Pancreas (tissue), 10 donors: Measurements from ENCODE around the gene RASAL2. TPM values are rescaled to one million over a fixed set of nuclear protein-coding genes. Genes with fewer than 3 reads are reported as not detected.

Source experiments
- ATAC-seq, 4 donors: fragments of 200-7000 bp; cut with Tn5 transposase; one replicate each; pipeline versions ENCODE4 v1.8.0 to v1.9.1; 2020; ENCODE audit warnings: mild to moderate bottlenecking in 4 of 4, moderate library complexity in 4 of 4
- DNase-seq, 6 donors: peaks; one replicate each; pipeline ENCODE4 v3.0.0-alpha.2; 2020
- FAIRE-seq: peaks from 2 replicates; lab custom pipeline; 2012; peaks lifted over from hg19 to GRCh38; lab: Jason Lieb, UNC
- H3K27ac ChIP-seq, 4 donors: fragments of 200-600 bp; sonication (generic); 1 replicate in 3 of 4; 2 replicates in 1 of 4; pipeline versions ENCODE4 v1.5.0 to v1.8.0; 2020
- H3K27me3 ChIP-seq, 4 donors: fragments of 200-600 bp; one replicate each; pipeline ENCODE4 v1.8.0; 2021
- H3K36me3 ChIP-seq, 3 donors: fragments of 200-600 bp; sonication (generic) in 1 of 3; one replicate each; pipeline versions ENCODE4 v1.5.0 to v1.8.0; 2020 to 2021
- H3K4me1 ChIP-seq, 3 donors: fragments of 200-600 bp; one replicate each; pipeline ENCODE4 v1.8.0; 2021
- H3K4me3 ChIP-seq, 4 donors: fragments of 200-600 bp; sonication (generic) in 2 of 4; one replicate each; pipeline versions ENCODE4 v1.5.0 to v1.8.0; 2020 to 2021
- H3K9me3 ChIP-seq, 4 donors: fragments of 200-600 bp; one replicate each; pipeline ENCODE4 v1.8.0; 2021
- WGBS, 2 donors: extraction: QIAGEN DNeasy Blood & Tissue Kit; methylation state at CpG; one replicate each; pipeline ENCODE4 v1.1.7; 2013; 5-methylcytosine and 5-hydroxymethylcytosine counted together
- intact Hi-C, 3 donors: fragments of 100-400 bp; cut with DNase I; formaldehyde crosslinking; loops; one replicate each; pipeline versions ENCODE4 v1.11.1 to v1.14.2; 2022
- polyA plus RNA-seq, 2 donors: library from polyadenylated mRNA; stranded (reverse); fragments of 200-250 nt; gene quantifications; one replicate each; pipeline ENCODE4 v1.2.3, GENCODE V29; 2013
- total RNA-seq, 6 donors: library from RNA; stranded (reverse); fragmentation: NEBNext Ultra II Directional in 4 of 6; extraction: Animal tissue kit (Norgen Biotek cat#: 25700) in 4 of 6; gene quantifications; one replicate each; pipeline versions ENCODE4 v1.2.1 to v1.2.4, GENCODE V29; 2021 to 2023
- TF ChIP-seq, protein P1 (sequence below), 4 donors: fragments of 200-600 bp; sonication (generic) in 3 of 4; IDR thresholded peaks; one replicate each; pipeline versions ENCODE4 v1.5.0 to v1.8.0; 2021; ENCODE audit warnings: antibody characterized with exemption in 4 of 4
- donor health status: healthy with polysubstance abuse.
- donor health status: DM: no; HTN: no; CAD: no; lungs with moderate emphysema.
- donor health status: DM: no; HTN: no; CAD: no.
- donor health status: control.
- donor health status: control.
- donor health status: Bipolar disorder and iron deficiency.
- donor health status: DM: yes; HTN: yes; CAD: no.
- donor health status: DM: no; HTN: no; CAD: no.
- donor health status: DM: no; HTN: no; CAD: no.
- donor health status: DM: yes; HTN: yes; CAD: no.

Gene RASAL2
- total and polyA plus RNA-seq, 8 donors, result 2.5 to 12.9 (median 4.9) TPM

DNA sequence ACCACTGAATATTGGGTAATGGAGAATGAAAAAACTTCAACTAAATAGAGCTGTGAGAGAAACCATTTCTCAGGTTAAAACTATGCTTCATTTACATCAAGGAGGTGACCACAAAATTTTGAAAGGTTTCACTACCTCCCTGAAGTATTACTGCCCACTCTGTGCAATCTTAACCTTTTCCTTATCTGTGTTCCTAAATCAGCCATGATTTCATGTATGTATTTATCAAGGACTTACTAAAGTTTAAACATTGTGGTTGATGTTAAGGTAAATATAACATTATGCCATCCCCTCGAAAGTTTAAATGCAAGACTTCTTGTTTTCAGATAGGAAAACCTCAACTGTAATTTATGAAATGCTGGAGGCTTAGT, 318.5 kb downstream of the RASAL2 start:
- no peaks in the 10 kb centered on the region for H3K36me3 ChIP-seq
- no peaks in the 10 kb centered on the region for H3K27me3 ChIP-seq
- DNase-seq (no peak), FAIRE-seq (no peak), ATAC-seq (no peak)
- H3K4me1 ChIP-seq, result no peaks in the 10 kb centered on the region
- no peak overlapping the region for H3K4me3 ChIP-seq
- no peaks in the 10 kb centered on the region for H3K9me3 ChIP-seq
- intact Hi-C loops, result no loop called here
- TF ChIP-seq, protein P1, sequence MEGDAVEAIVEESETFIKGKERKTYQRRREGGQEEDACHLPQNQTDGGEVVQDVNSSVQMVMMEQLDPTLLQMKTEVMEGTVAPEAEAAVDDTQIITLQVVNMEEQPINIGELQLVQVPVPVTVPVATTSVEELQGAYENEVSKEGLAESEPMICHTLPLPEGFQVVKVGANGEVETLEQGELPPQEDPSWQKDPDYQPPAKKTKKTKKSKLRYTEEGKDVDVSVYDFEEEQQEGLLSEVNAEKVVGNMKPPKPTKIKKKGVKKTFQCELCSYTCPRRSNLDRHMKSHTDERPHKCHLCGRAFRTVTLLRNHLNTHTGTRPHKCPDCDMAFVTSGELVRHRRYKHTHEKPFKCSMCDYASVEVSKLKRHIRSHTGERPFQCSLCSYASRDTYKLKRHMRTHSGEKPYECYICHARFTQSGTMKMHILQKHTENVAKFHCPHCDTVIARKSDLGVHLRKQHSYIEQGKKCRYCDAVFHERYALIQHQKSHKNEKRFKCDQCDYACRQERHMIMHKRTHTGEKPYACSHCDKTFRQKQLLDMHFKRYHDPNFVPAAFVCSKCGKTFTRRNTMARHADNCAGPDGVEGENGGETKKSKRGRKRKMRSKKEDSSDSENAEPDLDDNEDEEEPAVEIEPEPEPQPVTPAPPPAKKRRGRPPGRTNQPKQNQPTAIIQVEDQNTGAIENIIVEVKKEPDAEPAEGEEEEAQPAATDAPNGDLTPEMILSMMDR (IDR thresholded peaks at IDR 0.05), result no peak
- H3K27ac ChIP-seq, result no peak overlapping the region
- WGBS, 2 donors, result 49 to 63% methylated on average over 1 of the region's 1 CpG

DNA sequence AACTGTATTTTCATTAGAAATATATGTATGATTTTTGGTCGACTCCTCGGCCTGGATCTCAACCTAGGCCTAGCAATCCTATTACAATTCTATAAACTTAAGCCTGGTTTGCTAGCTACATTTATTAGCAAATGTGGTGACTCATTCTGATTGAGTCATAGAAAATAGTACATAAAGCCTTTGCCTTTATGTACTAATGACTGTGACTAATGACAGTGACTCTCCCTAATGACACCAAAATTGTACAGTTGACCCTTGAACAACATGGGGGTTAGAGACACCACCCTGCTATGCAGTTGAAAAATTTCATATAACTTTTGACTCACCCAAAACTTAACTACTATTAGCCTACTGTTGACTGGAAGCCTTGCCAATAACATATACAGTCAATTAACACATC, 324.0 kb downstream of the RASAL2 start:
- FAIRE-seq (no peak), ATAC-seq (peak in 1 of 4 donors; percentile 27), DNase-seq (no peak)
- H3K36me3 ChIP-seq, result no peaks in the 10 kb centered on the region
- no peak overlapping the region for H3K27ac ChIP-seq
- H3K4me3 ChIP-seq, result no peak overlapping the region
- 96 to 98% methylated on average over 2 of the region's 2 CpGs for WGBS, 2 donors
- H3K9me3 ChIP-seq, result no peaks in the 10 kb centered on the region
- TF ChIP-seq, protein P1 (IDR thresholded peaks at IDR 0.05), result no peak
- H3K27me3 ChIP-seq, result no peaks in the 10 kb centered on the region
- intact Hi-C loops, result no loop called here
- no peaks in the 10 kb centered on the region for H3K4me1 ChIP-seq

DNA sequence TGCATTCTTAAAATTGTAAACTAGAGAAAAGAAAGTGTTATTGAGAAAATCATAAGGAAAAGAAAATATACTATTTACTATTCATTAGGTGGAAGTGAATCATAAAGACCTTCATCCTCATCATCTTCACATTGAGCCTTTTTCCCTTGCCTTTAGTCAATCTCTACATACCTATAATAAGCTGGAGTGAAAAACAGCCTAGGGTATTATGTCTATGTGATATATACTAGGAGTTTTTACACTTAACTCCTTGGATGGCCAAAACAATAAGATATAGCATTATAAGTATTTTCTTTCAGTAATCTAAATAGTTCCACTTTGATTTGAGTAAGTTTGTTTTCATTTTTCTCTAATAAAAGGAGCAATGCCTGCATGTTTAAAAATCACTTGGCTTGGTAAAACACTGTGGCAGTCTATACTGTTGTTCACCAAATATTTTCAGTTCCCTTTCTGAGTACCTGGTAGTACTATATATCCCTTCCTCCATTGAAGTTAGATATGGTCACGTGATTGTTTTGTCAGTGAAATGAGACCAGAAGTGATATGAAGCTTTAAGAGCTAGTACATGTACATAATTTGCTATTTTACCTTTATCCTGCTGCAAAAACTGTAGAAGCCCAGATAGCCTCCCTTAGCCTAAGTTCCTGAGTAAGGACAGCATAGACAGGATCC, 324.5 kb downstream of the RASAL2 start:
- ATAC-seq, result no peak

DNA sequence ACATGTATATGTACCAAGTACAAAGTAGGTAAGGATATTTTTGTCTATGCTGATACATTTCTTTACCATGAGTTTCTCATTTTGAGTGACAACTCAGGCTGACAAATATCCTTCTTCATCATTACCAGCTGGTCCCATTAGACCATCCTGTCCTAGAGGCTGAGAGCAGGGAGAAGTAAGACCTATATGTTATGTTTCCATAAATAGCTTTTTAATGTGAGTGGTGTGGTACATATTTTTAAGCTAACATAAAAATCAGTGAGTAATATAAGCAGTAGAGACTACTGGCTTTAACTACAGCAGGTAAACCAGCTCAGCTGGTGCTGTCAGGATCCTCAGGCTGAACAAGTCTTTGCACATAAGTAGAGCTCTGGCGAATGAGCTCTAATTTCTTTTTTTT, 340.5 kb downstream of the RASAL2 start:
- DNase-seq (no peak), FAIRE-seq (no peak), ATAC-seq (no peak)
- Histone ChIP-seq H3K27ac (no peak overlapping the region), H3K4me1 (no peaks in the 10 kb centered on the region), H3K4me3 (no peak overlapping the region), H3K9me3 (no peaks in the 10 kb centered on the region), H3K27me3 (no peaks in the 10 kb centered on the region), H3K36me3 (no peaks in the 10 kb centered on the region)
- intact Hi-C loops, result no loop called here
- WGBS, 2 donors, result 77 to 86% methylated on average over 1 of the region's 1 CpG
- TF ChIP-seq, protein P1 (IDR thresholded peaks at IDR 0.05), result no peak

More for the DNA sequence above, 324.5 kb downstream of the RASAL2 start:
- WGBS, 2 donors, result 85% methylated on average over 1 of the region's 1 CpG
- Histone ChIP-seq H3K9me3 (no peaks in the 10 kb centered on the region), H3K36me3 (no peaks in the 10 kb centered on the region), H3K4me3 (no peak overlapping the region), H3K27me3 (no peaks in the 10 kb centered on the region), H3K4me1 (no peaks in the 10 kb centered on the region), H3K27ac (no peak overlapping the region)
- intact Hi-C loops, result no loop called here
- TF ChIP-seq, protein P1 (IDR thresholded peaks at IDR 0.05), result no peak
- DNase-seq (no peak), FAIRE-seq (no peak)

DNA sequence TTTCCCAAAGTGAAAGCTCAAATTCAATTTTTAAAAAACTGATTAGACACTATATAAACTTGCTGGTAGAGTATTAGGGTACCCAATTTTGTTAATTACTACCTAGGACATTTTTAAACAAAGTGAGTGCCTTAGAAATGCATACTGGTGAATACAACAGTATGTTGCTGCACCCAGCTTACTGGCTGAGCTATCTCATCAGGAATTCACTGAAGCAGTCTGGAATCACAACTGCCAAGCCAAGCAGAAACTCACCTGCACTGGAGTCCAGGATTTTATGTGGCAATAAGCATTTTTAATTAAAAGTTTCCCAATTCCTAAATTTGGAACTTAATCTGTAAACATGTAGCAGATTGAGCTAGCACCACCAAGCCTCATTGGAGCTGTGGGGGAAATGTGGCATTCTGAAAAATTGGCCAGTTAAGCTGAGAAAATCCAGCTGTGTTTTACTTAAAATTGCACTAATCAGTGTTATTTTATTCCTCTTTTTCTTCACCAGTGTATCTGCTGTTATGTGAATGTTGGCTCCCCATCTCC, 341.1 kb downstream of the RASAL2 start:
- Histone ChIP-seq H3K36me3 (no peaks in the 10 kb centered on the region), H3K9me3 (no peaks in the 10 kb centered on the region), H3K4me3 (no peak overlapping the region), H3K4me1 (no peaks in the 10 kb centered on the region), H3K27me3 (no peaks in the 10 kb centered on the region), H3K27ac (no peak overlapping the region)
- ATAC-seq (no peak), FAIRE-seq (no peak), DNase-seq (no peak)
- TF ChIP-seq, protein P1 (IDR thresholded peaks at IDR 0.05), result no peak
- intact Hi-C loops, result no loop called here
